GM23338 (cell line): Measurements from ENCODE around the gene SARM1.

Experiments used
- CTCF ChIP-seq, 2 experiments: fragments of 200-600 bp in 1 of 2; sonication (generic) in 1 of 2; conservative IDR thresholded peaks; 2 replicates each; pipeline versions ENCODE4 v1.5.1 to v1.6.1; 2016 to 2017; ENCODE audit warnings: antibody characterized with exemption in 2 of 2, low read depth in 2 of 2, mild to moderate bottlenecking in 2 of 2, moderate library complexity in 1 of 2
- POLR2AphosphoS5 ChIP-seq: IDR thresholded peaks from 2 replicates; pipeline ENCODE4 v1.6.1; 2016; ENCODE audit warnings: antibody characterized with exemption, low read depth
- REST ChIP-seq: IDR thresholded peaks from one replicate; pipeline ENCODE4 v1.6.1; 2018; ENCODE audit warnings: antibody characterized with exemption; ENCODE audit not compliant: unreplicated experiment

- no peak for TF ChIP-seq POLR2AphosphoS5
- no peak for TF ChIP-seq REST
- TF ChIP-seq CTCF (conservative IDR thresholded peaks at IDR 0.05; ENCODE audit: low read depth in 2 of 2), result no peak
These were observed 13.6 kb upstream of the SARM1 start for GRCh38 chr17:28357901-28358197.
